Measurements from ENCODE around the gene UBE2S. TPM values are rescaled to one million over a fixed set of nuclear protein-coding genes. Genes with fewer than 3 reads are reported as not detected.

The UBE2S gene
- total RNA-seq, 1 experiment from 2014 or later: 587 TPM

- peaks cover 7% of the 10 kb centered on the region for H3K27me3 ChIP-seq (replicated peaks; ENCODE audit: insufficient read depth, low read depth, low read length, poor library complexity)
- no peaks in the 10 kb centered on the region for H3K36me3 ChIP-seq (ENCODE audit: insufficient read depth, low read length, poor library complexity, severe bottlenecking)
- H3K4me1 ChIP-seq (ENCODE audit: insufficient read depth, low read length, poor library complexity, severe bottlenecking): no peaks in the 10 kb centered on the region
- no TSS peak for BruUV-seq (replicated peaks)
- H3K4me3 ChIP-seq (ENCODE audit: low read depth, low read length, poor library complexity, severe bottlenecking): no peak overlapping the region
- no peak overlapping the region for H3K27ac ChIP-seq (ENCODE audit: low read depth, low read length, poor library complexity, severe bottlenecking)
- H3K9me3 ChIP-seq (ENCODE audit: low read depth, low read length, poor library complexity, severe bottlenecking): no peaks in the 10 kb centered on the region
- no peak for TF ChIP-seq EZH2 (IDR thresholded peaks at IDR 0.05; ENCODE audit: borderline replicate concordance, low read depth, low read length, poor library complexity, severe bottlenecking)
- TF ChIP-seq CTCF (conservative IDR thresholded peaks at IDR 0.05; ENCODE audit: low read depth, low read length): no peak
- intact Hi-C loops (cut with micrococcal nuclease; ENCODE audit: unreplicated experiment): no loop called here
- CTCF ChIA-PET: no interaction called here
- DNase-seq (ENCODE audit: low spot score): no peak
- POLR2A ChIA-PET (ENCODE audit: low non-redundant PET): no interaction called here
These were observed 42.3 kb downstream of the UBE2S start for GRCh38 chr19:55365245-55365644.

GRCh38 chr19:55362990-55363716 is 44.4 kb downstream of the UBE2S start, which contains the start of gene GARIN5B:
Gene GARIN5B, minus strand, starts transcription at chr19:55363260. Its CDS starts 194 bp downstream, at chr19:55363066.
- TF ChIP-seq CTCF (conservative IDR thresholded peaks at IDR 0.05; ENCODE audit: low read depth, low read length): no peak
- TF ChIP-seq EZH2 (IDR thresholded peaks at IDR 0.05; ENCODE audit: borderline replicate concordance, low read depth, low read length, poor library complexity, severe bottlenecking): no peak
- intact Hi-C loops (cut with micrococcal nuclease; ENCODE audit: unreplicated experiment): no loop called here
- Histone ChIP-seq H3K36me3 (ENCODE audit: insufficient read depth, low read length, poor library complexity, severe bottlenecking) (no peaks in the 10 kb centered on the region), H3K4me1 (ENCODE audit: insufficient read depth, low read length, poor library complexity, severe bottlenecking) (no peaks in the 10 kb centered on the region), H3K4me3 (ENCODE audit: low read depth, low read length, poor library complexity, severe bottlenecking) (no peak within 1 kb of the TSS), H3K27ac (ENCODE audit: low read depth, low read length, poor library complexity, severe bottlenecking) (no peak within 1 kb of the TSS), H3K27me3 (replicated peaks; ENCODE audit: insufficient read depth, low read depth, low read length, poor library complexity) (no peaks in the 10 kb centered on the region), H3K9me3 (ENCODE audit: low read depth, low read length, poor library complexity, severe bottlenecking) (no peaks in the 10 kb centered on the region)
- no TSS peak for BruUV-seq (replicated peaks)
- DNase-seq (ENCODE audit: low spot score): no peak
- ChIA-PET POLR2A (ENCODE audit: low non-redundant PET) (no interaction called here), CTCF (no interaction called here)

GRCh38 chr19:55362174-55362989 is 45.2 kb downstream of the UBE2S start:
- ChIA-PET CTCF (no interaction called here), POLR2A (ENCODE audit: low non-redundant PET) (no interaction called here)
- no peaks in the 10 kb centered on the region for H3K36me3 ChIP-seq (ENCODE audit: insufficient read depth, low read length, poor library complexity, severe bottlenecking)
- BruUV-seq (replicated peaks): no TSS peak
- TF ChIP-seq EZH2 (IDR thresholded peaks at IDR 0.05; ENCODE audit: borderline replicate concordance, low read depth, low read length, poor library complexity, severe bottlenecking): no peak
- no peak for TF ChIP-seq CTCF (conservative IDR thresholded peaks at IDR 0.05; ENCODE audit: low read depth, low read length)
- no peak overlapping the region for H3K4me3 ChIP-seq (ENCODE audit: low read depth, low read length, poor library complexity, severe bottlenecking)
- intact Hi-C loops (cut with micrococcal nuclease; ENCODE audit: unreplicated experiment): no loop called here
- H3K4me1 ChIP-seq (ENCODE audit: insufficient read depth, low read length, poor library complexity, severe bottlenecking): no peaks in the 10 kb centered on the region
- no peak overlapping the region for H3K27ac ChIP-seq (ENCODE audit: low read depth, low read length, poor library complexity, severe bottlenecking)
- DNase-seq (ENCODE audit: low spot score): no peak
- H3K9me3 ChIP-seq (ENCODE audit: low read depth, low read length, poor library complexity, severe bottlenecking): no peaks in the 10 kb centered on the region
- no peaks in the 10 kb centered on the region for H3K27me3 ChIP-seq (replicated peaks; ENCODE audit: insufficient read depth, low read depth, low read length, poor library complexity)

All from A673 (cell line).